ENCODE data around the gene FARS2. TPM values are rescaled to one million over a fixed set of nuclear protein-coding genes. Genes with fewer than 3 reads are reported as not detected.
A peak's percentile ranks its signal among the peaks of the same experiment; 100 is the strongest.

FARS2 gene
- polyA plus RNA-seq, 1 donor, result 18.7 TPM

DNA sequence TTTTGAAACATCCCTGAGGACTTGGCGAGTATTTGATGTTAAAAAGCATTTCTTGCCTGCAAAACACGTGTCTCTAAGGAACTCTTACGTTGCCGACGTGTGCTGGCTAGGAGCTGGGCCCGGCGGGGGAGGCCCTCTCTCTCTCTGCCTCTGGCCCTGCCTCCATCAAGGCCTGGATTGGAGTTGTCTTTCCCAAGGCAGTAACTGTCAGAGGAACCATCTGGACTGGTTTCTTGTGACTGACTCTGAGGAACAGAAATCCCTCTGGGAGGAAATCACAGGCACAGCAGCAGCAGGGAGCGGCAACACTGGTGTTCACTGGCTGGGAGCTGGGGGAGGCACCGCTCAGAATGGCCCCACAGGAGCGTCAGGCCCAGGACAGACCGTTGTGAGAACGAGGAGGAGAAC is 501.3 kb downstream of the FARS2 start:
- DNase-seq, result no peak

DNA sequence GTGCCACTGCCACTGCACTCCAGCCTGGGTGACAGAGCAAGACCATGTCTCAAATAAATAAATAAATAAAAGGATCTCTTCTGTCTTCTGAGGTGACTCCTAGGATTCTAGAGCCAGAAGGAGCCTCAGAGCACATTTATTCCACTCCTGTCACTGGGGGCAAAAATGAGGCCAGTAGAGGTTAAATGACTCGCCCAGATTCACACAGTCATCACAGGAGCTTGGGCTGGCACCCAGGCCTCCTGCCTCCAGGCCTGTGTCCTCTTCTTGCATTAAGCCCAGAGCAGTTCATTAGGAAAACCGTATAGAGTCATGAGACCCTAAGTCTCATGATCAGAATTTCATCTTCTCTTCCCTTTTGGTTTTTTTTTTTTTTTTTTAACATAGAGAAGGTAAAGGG is 502.1 kb downstream of the FARS2 start:
- no peak for DNase-seq

DNA sequence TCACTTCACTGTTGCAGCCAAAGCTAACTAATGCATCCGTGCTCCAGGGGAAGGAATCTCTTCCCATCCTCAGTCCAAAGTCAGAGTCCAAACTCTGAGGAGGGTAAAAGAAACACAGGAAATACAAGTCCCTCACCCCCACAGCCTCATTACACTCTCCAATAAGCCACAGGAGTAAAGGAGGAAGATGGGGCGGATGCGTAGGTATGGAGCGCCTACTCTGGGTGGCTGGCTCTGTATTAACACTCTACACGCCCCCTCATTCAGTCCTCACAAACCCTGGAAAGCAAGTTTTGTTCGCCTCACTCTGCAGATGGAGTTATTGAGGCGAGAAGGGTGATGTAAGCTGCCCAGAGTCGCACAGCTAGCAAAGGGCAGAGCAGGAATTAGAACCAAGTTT is 502.6 kb downstream of the FARS2 start:
- DNase-seq, result peak; percentile 52

DNA sequence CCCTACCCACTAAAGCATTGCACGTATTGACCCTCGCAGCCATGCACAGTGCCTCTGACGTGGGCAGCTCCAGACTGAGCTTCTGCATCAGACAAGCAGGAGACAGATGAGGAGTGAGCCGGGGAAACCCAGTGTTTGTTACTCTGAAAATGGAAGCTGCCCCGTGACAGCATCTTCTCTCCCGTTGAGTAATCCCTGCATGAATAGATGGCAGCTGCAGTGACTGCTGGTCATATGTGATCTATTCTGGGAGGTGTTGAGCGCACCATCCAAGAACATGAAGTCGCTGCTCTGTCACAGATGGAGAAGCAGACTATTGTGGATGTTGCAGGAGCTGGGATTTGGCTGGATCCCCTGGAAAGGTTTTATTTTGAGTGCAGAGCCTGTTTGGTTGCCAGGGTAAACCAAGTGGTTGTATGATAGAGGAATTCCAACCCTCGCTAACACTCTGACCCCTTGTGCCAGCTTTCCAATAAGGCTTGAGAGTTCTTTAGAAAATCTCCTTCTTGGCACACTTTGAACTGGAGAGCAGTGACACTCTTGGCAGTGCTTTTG is 503.2 kb downstream of the FARS2 start:
- DNase-seq, result no peak

DNA sequence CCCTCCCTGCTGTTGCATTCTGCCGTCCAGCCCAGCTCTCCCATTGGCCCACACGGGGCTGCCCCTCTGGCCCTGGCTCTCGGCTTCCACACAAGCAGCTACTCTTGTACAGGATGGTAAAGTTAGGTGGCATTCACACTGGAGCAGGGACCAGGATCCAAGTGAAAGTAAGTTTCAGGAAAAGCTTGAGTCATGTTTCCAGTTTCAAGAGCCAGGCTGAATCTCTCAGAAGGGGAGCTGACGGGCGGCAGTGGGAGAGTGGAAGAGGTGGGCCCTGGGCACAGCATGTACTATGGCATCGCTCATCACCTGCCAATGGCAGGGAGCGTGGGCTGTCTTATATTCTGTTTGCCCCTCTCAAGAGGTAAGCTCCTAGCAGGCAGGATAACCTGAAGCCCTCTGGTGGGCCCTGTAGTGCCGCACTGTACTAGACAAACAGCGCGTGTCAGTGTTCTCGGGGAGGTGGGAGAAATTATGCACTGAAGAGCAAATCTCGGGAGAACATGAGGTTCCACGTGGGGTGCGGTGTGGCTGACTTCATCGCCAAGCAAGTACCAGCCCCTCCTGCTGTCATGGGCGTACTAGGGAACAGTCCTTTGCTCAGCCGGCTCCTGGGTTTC is 503.9 kb downstream of the FARS2 start:
- no peak for DNase-seq

DNA sequence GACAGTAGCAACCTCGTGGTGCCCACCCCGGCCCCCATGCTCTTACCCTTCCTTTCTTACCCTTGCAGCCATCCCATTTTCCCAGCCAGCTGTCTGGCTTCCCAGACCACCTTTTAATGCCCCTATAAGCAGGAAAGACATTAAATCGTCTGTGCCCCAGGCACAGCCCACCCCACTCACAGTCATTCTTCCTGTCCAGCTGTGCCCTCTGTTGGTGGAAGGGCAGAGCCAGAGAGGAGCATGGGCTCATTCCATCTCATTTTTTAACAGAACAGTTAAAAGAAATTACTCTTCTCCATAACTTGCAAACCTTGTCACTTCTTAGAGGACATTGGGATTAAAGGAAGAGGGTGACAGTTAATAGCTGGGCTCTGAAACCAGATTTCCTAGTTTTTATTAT is 504.9 kb downstream of the FARS2 start:
- DNase-seq, result no peak

DNA sequence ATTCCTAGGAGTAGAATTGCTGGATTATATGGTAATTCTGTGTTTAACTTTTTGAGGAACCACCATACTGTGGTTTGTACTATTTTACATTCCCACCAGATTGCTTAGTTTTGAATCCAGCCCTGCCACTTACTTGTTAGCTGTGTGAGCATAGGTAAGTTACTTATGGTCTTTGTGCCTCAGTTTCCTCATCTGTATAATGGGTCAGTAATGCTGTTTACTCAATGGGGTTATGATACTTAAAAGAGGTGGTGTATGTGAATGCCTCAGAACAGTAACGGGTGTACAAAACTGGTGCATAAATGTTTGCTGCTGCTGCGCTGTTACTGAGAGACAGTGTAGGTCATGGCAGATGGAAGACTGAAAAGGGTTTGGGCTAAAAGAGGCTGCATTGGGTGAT is 506.2 kb downstream of the FARS2 start:
- DNase-seq, result no peak

DNA sequence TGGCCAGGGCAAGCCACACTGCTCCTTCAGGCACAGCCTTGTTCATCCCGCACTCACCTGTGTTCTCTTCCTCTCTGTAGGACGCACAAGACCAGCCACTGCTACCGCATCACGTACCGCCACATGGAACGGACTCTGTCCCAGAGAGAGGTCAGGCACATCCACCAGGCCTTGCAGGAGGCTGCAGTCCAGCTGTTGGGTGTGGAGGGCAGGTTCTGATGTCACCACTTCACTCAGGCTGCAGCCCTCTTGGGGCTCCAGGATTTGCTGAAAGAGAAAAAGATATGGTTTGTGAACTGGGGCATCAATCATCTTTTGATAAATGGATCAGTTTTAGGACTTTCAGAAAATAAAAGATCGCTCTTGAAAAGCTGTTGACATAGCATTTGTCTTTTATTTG is 509.9 kb downstream of the FARS2 start:
- DNase-seq, result no peak

DNA sequence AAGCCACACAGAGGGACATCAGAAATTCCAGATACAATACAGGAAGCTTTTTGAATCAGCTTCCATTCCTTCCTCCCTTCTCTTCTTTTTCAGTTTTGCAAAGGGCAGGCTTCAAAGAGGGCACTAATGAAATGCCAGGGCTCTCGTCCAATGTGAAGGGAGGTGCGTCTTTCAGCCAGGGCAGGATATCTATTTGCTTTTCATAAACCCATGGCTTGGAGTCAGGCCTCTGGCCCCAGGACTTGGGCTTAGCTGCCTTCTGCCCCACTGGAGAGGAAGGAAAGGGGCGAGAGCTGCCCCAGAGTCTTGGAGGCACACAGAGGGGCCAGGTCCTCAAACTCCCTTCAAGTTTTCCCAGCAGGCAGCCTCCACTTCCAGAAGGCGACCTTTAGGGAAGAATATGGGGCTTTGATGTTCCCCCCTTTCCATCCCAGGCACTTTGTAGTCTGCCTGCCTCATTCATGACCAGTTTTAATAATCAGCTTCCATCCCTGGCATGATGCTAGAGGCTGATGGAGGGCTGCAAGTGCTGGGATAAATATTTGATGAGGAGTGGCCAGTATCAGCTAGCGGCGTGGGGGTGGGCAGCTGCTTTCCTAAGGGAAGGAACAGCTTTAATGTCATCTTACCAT is 510.6 kb downstream of the FARS2 start:
- no peak for DNase-seq

DNA sequence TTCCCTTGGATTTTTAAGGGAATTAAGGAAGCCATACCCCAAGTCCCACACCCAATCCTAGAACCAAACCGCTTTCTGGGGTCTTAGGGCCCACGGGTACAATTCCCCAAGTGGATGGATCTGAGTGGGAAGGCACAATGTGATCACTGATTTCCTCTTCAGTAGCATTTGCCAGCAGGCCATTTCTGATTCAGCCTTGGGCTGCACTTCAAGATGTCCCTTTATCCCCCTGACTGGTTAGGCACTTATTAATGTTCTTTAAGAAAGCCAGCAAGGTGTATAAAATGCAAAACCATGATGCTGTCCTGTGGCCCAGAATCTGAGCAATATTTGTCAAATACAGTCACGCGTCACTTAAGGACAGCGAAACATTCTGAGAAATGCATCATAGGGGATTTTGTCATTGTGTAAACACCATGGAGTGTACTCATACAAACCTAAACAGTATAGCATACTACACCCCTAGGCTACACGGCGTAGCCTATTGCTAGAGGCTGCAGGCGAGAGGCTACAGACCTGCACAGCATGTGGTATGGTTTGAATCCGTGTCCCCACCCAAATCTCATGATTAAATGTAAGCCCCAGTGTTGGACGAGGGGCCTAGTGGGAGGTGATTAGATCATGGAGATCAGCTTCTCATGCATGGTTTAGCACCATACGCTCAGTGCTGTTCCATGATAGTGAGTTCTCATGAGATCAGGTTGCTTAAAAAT is 511.3 kb downstream of the FARS2 start:
- DNase-seq, result no peak

DNA sequence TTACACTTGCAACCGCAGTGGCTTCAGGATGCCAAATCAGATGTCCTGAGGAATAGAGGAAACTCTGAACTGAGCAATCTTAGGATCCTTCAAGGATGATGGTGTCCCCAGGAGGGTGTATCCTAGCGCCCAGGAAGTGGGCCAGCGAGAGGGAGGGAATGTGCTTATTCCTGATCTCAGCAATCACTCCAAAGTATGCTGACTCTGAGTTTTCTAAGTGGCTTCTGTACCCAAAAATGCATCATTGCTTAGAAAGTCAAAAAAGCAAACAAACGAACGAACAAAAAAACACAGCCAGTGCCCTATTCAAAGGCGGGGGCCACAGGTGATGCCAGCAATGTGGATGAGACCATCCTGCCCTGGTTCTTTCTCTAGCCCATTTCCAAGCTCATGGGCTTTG is 514.8 kb downstream of the FARS2 start:
- no peak for DNase-seq

DNA sequence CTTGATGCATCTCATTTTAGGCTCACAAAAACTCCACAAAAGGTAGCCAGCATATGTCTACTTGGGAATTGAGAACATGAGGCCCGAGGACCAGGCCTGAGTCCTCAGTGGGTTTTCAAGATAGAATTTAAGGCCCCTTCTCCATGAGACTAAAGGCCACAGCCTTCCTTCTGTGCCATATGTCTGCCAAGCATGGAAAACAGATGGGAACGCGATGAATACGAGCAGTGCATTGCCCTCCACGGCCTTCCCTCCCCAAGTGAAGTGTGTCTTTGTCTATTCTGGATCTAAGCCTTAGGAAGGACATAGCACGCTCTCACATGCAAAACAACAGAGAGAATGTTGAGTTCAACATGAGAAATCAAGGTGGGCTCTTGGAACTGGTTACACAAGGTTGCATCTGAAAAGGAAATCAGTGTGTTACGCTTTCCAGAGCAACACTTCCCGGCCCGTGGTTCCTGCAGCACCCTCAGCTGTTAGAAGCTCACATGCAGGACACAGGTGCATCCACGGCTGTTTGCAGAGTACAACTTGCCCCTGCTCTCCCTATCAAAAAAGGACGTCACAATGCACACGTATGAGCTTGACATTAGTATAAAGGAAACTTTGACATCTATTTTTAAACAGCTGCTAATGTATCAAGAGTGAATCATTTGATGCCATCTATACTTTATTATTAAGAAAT is 515.5 kb downstream of the FARS2 start:
- DNase-seq, result no peak

DNA sequence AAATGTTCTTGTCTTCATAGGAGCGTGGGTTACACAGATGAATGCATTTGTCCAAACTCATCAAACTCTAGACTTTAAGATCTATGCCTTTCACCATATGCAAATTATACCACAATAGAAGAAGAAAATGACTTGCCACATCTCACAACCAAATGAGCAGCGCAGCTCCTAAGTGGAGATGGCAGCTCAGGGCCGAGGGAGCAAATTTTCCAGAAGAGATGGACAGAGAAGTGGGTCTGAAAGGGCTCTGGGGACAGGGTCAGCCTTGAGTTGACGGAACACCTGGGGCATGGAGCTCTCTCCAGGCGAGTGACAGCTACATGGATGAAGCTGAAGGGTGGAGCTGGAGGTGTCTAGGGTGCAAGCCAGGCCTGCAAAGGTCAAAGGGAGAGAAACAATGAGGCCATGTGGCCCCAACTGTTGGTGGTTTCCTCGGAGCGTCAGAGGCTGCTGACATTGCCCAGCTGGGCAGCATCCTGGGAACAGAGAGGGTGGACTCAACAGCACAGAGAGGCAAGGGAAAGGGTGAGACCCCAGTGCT is 517.1 kb downstream of the FARS2 start:
- no peak for DNase-seq

DNA sequence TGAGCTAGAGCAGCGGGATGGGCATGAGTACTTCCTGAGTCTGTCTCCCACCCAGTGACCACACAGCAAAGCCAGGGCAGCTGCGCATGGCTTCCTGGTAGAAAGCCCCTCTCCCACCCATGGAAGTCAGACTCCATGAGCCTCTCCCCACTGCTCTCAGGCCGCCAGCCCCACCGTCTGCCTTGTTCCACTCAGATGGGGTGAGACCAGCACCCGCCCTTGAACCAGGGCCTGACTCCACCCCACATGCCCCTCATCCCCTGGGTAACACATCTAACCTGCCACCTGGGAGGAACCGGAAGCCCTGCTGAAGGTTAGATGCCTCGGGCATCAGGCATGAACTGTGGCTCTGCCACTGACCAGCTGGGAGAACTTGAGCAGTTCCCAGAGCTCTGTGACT is 517.6 kb downstream of the FARS2 start:
- no peak for DNase-seq

DNA sequence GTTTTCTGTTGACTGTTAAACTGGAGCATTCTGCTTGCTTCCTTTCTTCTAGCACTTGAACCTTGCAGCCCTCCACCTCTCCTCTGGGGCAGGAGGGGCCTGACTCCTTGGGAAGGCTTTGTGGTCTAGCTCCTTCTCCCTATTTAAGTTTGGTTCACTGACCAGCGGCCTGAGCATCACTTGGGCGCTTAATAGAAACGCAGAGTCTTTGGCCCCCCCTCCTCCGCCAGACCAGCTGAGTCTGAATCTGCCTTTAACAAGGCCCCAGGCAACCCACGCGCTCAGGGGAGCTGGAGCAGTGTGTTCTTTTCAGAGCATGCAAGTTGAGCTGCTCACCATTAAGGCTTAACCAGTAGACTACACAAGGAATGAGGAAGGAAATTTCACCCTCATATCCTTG is 519.7 kb downstream of the FARS2 start:
- no peak for DNase-seq

DNA sequence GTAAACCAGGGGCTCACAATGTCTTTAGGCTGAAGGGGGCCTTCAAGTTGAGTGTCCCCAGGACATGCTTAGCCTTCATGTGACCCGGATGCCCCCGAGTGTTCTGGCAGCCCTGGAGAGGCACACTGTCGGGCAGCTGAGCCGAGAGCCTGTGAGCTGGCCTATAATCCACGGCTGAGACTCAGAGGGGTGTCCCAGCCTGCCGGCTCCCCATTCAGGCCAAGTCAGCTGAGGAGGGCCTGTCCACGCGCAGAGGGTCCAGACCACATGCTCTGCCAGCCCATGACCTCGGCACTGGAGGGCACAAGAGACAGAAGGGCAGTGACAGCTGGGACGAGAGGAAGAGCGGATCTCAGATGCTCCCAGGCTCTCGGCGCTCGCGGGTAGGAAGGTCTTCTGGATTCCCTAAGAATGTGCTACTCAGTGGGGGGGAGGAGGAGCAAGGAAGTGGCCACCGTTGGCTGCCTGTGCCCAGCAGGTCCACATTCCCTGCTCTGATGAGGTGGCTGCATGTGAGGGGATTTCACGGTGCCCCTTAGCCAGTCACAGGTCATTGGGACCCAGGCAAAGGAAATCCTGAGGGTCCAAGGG is 520.7 kb downstream of the FARS2 start:
- no peak for DNase-seq

DNA sequence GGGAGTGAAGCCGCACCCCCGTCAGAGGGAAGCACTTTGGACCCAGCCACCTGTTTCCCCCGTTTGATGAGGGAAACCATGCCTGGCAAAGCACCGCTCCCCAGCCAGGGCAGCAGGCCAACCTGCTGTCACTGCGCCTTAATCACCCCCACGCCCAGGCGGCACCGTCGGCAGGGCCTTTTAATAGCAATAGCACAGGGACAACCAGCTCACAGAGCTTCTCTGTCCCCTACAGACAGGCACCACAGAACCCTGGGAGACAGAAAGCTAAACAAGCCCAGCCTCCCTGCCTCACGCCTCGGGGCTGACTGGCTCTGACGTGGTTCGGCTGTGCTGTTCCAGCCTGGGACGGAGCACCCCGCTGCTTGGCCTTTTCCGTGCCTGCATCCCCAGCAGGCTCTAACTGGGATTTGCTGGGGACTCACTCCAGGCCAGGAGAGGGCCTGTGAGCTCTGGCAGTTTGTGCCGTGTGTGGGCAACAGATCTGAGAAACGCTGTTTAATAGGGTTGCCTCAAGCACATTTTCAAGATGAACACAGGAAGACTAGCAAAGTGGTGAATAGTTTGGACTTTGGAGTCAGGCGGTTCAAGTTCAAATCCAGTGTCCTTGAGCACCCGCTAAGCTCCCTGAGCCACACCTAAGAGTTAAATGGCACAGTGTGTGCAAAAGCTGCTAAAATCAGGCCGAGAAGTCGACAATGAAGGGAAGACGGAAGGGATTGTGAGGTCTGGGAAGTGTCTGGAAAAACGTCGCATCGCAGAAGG is 521.7 kb downstream of the FARS2 start:
- DNase-seq, result no peak

DNA sequence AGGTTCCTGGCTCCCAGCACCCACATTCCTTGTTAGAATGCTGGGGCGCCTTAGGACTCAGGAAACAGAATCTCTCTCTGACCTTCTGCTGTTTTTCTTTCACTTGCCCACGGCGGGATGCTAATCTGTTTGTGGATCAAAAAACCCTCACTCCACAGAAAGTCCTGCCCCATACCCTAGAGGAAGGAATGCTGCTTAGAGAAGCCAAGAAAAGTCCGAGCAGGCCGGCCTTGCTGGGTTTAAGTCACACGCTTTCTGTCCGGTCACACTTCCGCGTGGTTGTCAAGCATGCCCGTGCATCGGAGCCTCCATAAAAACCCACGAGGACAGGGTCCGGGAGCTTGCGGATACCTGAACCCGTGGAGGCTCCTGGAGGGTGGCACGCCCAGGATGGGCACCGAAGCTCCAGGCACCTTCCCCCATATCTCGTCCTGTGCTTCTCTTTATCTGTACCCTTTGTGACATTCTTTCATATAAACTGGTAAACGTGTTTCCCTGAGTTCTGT is 522.3 kb downstream of the FARS2 start:
- no peak for DNase-seq

DNA sequence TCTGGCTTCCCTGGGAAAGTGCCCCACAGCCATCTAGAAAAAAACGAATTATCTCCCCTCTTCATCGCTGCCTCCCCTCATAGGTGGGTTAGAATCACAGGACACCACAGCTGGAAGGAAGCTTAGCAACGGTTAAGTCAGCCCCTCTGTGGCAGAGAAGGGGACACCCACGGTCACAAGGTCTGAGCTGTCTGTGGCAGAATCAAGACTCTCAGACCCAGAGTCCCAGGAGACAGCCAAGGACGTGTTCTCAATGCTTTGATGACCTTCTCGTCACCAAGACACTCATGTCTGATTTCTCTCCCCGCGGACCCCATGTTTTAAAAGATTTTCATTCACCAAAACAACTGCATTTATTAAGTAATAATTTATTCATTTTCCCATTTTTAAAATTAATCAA is 523.9 kb downstream of the FARS2 start:
- DNase-seq, result no peak

DNA sequence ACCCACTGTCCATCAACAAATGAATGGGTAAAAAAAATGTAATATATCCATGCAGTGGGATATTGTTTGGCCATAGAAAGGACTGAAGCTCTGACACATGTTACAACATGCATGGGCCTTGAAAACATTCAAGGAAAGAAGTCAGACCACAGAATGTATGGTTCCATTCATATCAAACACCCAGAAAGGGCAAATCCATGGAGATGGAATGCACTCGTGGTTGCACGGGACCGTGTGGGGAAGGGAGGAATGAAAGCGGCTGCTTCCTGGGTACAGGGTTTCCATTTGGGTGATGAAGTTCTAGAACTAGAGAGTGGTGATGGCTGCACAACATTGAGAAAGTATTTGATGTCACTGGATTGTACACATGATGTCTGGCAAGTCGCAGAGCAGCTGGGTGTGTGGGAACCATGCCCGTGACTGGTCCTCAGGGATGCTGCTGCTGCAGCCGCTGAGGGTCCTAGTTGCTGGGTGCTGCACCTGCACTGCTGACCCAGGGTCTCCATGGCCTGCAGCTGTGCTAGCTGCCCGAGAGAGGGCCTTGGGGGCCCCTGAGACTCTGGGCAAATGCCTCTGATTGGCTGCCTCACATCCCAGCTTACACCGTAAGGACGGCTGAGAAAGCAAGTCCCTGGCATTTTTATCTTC is 525.1 kb downstream of the FARS2 start:
- DNase-seq, result no peak

All from left kidney (tissue), 2 donors.